Stimulated activated CD4-positive, alpha-beta T cell treated with anti-CD3 and anti-CD28 coated beads, TNF-alpha, amount 100 ng/mL, for 4 hours (primary cell): Measurements from ENCODE around the gene LIN37.

Experiments used
- DNase-seq, 3 experiments: peaks; one replicate each; pipeline ENCODE4 v3.0.0-alpha.2; 2020; ENCODE audit warnings: low read depth in 3 of 3

The LIN37 gene, protein sequence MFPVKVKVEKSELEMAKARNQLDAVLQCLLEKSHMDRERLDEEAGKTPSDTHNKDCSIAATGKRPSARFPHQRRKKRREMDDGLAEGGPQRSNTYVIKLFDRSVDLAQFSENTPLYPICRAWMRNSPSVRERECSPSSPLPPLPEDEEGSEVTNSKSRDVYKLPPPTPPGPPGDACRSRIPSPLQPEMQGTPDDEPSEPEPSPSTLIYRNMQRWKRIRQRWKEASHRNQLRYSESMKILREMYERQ

GRCh38 chr19:35748106-35749020, at the start of gene LIN37:
Gene LIN37, plus strand, starts transcription at chr19:35748576. Its CDS starts 149 bp downstream, at chr19:35748725.
- DNase-seq = peak; percentile 94 to 97 (median 96)

DNA sequence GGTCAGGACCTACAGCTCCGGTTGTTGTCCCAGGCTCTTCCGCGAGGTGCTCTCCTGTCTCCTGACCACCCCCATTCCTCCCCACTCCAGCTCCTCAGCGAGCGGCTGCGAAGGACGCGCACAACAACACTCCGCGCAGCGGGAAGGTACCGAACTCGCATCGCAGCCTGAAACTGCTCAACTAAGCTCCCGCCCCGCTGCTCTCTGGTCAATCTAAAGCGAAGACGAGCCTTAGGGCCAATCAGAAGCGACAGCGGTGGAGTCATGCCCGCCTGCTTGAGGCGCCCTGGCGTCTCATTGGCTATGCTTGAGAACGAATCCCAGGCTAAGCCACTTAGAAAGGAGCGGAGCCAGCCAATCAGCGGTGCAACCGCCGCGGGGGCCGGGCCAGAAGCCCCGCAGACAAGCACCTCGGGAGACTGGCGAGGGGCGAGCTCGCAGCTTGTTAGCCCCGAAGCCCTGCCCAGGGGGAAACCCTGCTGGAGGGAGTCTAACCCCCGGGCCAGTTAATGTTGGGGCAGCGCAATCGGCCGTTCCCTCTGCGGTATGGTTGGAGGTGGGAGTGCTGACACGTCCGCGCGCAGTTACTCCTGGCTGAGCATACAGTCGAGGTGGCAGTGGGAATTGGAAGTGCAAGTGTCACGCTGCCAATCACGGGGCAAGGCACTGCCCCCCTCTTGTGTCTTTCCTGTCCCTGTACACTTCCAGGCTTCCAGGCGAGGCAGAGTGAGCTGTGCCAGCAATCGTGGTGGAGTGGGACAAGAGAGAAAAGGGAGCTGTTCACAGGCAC, 46.0 kb upstream of the LIN37 start:
- DNase-seq = peak; percentile 74 to 87 (median 87)

DNA sequence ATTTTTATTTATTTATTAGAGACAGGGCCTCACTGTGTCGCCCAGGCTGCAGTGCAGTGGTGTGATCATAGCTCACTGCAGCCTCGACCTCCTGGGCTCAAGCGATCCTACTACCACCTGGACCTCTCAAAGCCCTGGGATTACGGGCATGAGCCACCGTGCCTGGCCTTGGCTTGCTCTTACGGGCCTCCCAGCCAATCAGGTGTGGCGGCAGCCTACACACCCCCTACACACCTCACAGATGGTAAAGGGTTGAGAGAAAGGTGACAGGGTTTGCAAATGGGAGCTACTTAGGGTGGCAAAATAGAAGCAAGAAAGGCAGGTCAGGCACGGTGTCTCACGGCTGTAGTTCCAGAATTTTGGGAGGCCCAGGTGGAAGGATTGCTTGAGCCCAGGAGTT, 45.0 kb upstream of the LIN37 start:
- DNase-seq = no peak

GRCh38 chr19:35704218-35704617, 44.2 kb upstream of the LIN37 start, which contains the start of gene ZBTB32:
Gene ZBTB32, plus strand, starts transcription at chr19:35704558. Its CDS starts 10,069 bp downstream, at chr19:35714627.
- no peak for DNase-seq

DNA sequence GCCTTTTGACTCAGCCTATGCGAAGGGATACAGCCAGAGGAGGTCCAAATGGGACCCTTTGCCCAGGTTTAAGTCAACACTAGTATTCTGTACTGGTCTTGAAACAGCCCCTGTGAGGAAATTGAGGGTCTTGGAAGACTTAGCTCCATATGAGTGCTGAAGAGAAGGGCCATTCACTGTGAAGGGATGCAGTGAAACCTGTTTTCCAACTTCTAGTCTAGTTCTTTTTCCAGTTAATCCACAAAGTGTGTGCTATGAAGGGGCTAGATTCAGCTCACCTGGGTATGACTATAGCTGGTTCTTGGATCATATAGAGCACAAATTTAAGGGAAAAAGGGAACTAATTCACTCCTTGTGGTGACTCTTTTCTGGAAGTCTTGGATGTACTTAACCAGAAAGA, 40.0 kb upstream of the LIN37 start:
- no peak for DNase-seq

GRCh38 chr19:35710784-35711723, 37.3 kb upstream of the LIN37 start:
- peak in 1 of 3 experiments; percentile 41 for DNase-seq

- peak in 1 of 3 experiments; percentile 44 for DNase-seq
Measured at GRCh38 chr19:35712567-35713505, 35.5 kb upstream of the LIN37 start.

DNA sequence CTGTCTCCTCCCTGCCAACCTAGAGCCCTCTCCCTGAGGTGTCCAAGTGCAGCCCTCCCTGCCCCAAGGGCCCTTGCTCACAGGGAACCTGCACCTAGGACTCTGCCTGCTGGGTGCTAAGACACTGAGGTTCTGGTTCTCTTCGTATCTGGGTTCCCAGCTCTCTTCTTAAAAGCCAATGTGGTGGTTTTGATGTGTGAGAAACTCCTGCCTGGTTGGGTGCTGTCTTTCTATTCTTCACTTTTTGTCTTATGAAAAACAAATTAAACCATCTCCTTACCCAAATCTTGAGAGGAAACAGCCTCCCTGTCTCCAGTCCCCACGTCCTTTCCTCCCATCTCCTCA, 34.9 kb upstream of the LIN37 start:
- DNase-seq = no peak

GRCh38 chr19:35713904-35714495, 34.4 kb upstream of the LIN37 start:
- no peak for DNase-seq

- DNase-seq = no peak
Measured at GRCh38 chr19:35714601-35715354, 33.6 kb upstream of the LIN37 start.

DNA sequence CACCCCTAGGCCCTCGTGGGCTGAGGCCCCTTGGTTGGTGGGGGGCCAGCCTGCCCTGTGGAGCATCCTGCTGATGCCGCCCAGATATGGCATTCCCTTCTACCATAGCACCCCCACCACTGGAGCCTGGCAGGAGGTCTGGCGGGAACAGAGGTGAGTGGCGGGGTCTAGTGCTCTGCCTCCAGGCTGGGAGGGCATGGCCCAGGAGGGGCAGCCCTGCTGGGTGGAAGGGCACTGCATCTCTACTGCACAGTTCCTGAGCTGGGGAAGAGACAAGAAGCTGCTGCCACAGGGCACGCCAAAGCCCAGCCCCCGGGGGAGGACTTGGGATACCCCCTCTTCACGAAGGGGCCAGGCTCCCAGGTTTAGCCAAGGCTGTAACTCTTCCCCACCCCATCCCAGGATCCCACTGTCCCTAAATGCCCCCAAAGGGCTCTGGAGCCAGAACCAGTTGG, 33.0 kb upstream of the LIN37 start:
- no peak for DNase-seq

DNA sequence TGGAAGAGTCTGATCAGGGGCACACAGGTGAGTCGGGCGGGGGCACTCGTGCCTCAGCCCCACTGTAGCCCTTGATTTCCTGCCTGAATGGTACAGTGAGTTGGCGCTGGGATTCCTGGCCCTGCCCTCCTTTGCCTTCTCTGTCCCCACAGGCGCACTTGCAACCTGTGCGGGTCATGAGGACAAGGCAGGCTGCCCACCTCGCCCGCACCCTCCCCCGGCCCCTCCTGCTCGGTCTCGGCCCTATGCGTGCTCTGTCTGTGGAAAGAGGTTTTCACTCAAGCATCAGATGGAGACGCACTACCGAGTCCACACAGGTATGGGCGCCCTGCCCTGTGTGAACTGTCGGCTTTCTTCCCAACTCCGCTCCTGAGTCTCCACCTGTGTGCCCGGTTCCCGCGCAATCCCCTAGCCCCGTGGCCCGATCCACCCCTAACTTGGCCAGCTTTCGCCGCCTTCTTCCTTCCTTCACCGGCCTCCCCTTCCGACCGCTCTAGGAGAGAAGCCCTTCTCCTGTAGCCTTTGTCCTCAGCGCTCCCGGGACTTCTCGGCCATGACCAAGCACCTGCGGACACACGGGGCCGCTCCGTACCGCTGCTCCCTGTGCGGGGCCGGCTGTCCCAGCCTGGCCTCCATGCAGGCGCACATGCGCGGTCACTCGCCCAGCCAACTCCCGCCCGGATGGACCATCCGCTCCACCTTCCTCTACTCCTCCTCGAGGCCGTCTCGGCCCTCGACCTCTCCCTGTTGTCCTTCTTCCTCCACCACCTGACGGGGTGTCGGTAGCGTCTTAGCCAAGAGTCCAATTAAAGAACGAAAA, 32.2 kb upstream of the LIN37 start:
- DNase-seq = no peak

GRCh38 chr19:35716801-35717664, 31.3 kb upstream of the LIN37 start:
- peak; percentile 93 to 94 (median 93) for DNase-seq

DNA sequence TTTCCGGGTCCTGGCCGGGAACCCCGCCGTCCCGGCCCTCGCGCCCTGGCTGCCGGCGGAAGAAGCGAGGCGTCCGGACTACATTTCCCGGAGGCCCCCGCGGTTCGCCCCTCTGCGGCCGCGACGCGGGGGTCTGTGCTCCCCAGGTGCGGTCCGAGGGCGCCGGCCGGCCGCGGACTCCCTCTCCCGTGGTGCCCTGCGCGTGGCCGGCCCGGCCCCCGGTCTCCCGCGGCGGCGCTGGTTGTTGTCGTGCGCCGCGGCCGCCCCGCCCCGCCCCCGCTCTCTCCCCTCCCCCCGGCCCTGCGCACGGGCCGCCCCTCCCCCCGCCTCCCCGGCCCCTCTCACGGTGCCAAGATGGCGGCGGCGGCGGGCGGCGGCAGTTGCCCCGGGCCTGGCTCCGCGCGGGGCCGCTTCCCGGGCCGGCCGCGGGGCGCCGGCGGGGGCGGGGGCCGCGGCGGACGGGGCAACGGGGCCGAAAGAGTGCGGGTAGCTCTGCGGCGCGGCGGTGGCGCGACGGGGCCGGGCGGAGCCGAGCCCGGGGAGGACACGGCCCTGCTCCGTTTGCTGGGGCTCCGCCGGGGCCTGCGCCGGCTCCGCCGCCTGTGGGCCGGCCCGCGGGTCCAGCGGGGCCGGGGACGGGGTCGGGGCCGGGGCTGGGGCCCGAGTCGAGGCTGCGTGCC, 30.6 kb upstream of the LIN37 start, which contains the start of gene KMT2B:
Gene KMT2B, plus strand, starts transcription at position 339 of the 680 bp plus-strand sequence. Its CDS starts 16 bp downstream, at position 355.
- peak in 1 of 3 experiments; percentile 54 for DNase-seq

- DNase-seq = peak in 2 of 3 experiments; percentile 45 to 51
Measured at GRCh38 chr19:35718345-35719041, 29.9 kb upstream of the LIN37 start.
